Stimulated activated CD4-positive, alpha-beta T cell treated with anti-CD3 and anti-CD28 coated beads, Interleukin-1b, Interleukin-23, amount 100 ng/mL, for 48 hours (primary cell): ENCODE measurements around the gene SYT7.

ENCODE experiments used
- DNase-seq: peaks from one replicate; pipeline ENCODE4 v3.0.0-alpha.2; 2020

SYT7 gene

DNA sequence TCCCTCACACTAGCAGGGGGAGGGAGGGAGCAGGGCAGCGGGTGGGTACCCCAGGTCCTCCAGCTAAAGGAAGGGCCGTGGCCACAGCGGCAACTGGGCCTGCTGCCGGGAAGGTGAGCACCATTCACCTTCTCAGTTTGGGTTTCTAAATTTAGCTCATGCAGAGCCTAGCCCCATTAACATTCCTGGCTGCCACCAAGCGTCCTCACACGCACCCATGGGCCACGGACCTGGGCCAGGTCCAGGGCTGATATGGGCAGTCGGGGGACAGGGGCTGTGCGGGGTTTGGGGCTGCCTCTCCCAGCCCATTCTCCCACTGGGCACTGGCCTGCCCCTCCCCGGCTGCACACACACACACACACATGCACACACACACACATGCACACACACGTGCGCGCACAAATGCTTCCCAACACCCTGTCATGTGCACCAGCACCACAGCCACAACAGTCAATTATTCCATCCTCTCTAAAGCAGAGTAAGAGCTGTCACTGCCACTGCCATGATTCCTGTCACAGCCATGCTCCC is 28.7 kb downstream of the SYT7 start:
- no peak for DNase-seq

- DNase-seq: no peak
Measured at GRCh38 chr11:61551634-61552033, 29.2 kb downstream of the SYT7 start.

- no peak for DNase-seq
Measured at GRCh38 chr11:61550665-61551227, 30.1 kb downstream of the SYT7 start.

- DNase-seq: no peak
Measured at GRCh38 chr11:61549662-61550568, 31.0 kb downstream of the SYT7 start.

DNA sequence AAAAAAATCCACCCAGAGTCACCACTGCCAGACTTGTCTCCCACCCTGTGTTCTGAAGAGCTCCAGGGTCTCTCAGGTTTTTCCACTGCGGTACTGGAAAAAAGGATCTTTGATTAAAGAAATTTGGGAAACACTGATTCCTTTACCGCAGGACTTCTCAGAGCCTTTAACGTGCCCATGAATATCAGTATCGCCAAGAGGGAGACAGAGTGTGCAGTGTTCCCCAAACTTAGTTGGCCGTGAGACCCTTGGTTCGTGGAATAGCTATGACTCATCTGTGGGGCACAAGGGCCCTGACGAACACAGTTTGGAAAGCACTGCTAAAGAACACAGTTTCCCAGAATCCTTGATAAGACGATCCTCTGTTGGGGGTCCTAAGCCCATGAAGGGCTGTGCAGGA is 31.7 kb downstream of the SYT7 start:
- DNase-seq: no peak

GRCh38 chr11:61547246-61547645 is 33.6 kb downstream of the SYT7 start:
- DNase-seq: no peak

DNA sequence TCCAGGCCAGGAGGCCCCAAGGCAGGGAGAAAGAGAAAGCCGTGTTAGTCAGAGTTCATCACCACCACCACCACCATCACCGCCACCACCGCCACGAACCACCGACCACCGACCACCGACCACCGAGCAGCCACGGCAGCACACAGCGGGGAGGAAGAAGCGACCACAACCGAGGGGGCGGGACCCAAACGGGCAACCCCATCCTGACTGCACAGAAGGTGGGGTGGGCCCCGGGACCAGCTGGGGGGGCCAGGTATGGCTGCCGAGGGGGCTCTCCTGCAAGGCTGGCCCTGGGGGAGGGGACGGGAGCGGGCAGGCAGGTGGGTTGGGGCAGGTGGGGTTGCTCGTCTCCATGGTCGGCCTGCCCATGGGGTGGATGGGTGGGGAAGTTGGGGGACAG is 34.2 kb downstream of the SYT7 start:
- no peak for DNase-seq

DNA sequence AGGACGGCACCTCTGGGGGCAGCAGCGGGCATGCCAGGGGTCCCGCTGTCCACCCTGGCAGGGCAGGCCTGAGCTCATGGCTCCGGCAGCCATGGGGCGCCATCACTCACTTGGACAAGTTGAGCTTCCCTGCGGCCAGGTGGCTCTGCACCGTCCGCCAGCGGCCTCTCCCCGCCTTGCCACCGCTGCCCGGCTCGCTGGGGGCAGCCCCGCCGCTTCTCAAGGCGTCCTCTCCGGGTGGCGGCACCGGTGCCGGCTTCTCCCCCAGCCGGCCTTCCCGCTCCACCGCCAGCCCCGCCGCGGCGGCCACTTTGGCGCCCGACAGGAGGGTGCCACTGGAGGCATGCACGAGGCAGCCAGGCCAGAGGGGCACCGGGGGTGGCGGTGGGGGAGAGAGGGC is 35.0 kb downstream of the SYT7 start:
- no peak for DNase-seq

DNA sequence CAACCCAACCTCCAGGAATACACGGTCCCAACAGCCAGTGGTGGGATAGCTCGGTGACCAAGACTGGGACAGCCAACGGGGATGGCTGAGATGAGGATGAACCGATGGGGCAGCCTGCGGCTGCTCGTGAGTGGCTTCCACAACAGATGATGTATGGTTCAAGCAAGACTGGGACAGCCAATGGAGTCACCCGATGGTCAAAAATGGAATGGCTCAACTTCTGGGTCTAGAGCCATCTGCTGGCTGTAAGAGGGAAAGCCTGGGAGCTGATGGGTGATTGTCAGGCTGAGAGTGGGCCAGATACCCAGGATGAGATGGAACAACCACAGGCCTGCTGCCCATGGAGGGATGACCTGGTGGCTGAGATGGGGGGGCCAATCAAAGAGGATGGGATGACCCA is 35.5 kb downstream of the SYT7 start:
- DNase-seq: no peak

GRCh38 chr11:61544466-61544865 is 36.4 kb downstream of the SYT7 start:
- no peak for DNase-seq

DNA sequence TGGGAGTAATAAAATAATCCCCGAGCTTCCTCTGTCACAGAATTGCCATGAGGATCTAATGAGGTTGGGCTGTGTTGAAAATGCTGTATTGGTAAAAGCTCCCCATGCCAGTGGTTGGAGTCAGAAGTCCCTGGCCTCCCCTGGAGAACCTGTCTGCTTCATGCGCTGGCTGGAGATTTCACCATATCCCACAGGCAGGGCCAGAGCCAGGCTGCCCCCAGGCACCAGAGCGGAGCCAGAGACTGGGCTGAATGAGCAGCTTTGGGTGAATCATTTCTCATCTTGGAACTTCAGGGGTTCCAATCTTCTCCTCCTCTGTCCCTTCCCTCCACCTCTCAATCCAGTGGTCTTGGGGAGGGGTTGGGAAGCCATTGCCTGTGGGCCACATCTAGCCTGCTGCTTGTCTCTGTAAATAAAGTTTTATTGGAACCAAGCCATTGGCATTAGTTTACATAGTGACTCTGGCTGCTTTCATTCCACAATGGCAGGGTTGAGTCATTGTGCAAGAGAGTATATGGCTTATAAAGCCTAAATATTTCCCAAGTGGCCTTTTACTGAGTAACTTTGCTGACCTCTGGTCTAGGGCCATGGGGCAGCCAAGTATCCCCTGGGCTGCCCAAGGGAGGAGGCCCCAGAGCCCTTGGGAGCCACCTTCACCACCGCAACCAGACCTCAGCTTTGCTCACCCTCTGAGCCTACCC is 37.1 kb downstream of the SYT7 start:
- DNase-seq: no peak

GRCh38 chr11:61542705-61543104 is 38.2 kb downstream of the SYT7 start:
- DNase-seq: no peak

DNA sequence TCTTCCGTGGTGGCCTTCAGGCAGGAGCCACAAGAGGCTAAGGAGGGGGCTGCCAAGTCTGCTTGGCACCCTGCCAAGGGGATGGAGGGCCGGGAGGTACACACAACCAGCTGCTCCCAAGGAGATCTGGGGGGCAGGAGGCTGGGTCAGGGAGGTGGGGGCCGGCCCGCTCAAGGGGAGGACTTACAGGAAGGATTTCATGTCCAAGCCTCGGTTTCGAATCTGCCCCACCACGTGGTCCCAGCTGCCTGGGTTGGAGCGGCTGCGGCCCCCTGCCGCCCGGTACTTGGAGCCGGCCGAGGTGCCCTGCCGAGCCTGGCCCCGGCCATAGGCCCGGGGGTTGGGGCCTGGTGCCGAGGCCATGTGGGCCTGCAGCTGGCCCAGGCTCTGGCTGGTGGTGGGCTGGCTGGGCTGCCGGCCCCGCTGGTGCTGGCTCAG is 38.8 kb downstream of the SYT7 start:
- no peak for DNase-seq

DNA sequence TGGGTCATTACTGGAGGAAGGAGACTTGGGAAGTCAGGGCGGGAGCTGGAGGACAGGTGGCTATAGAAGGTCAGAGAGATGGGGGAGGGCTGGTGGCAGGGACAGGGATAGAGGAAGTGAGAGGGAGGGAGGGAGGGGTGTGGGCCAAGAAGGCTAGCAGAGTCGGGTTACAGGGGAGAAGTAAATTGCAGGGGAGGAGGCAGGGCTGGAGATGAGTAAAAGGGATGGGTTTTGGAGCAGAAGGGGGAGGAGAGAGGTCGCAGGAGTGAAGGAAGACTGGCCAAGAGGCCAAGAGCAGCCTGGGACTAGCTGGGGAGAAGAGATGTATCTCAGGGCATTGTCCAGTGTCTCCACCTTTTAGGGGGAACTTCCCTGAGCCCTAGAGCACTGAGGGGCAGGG is 39.3 kb downstream of the SYT7 start:
- no peak for DNase-seq

GRCh38 chr11:61540528-61540927 is 40.3 kb downstream of the SYT7 start:
- no peak for DNase-seq

- no peak for DNase-seq
Measured at GRCh38 chr11:61539831-61540357, 41.0 kb downstream of the SYT7 start.

GRCh38 chr11:61539006-61539405 is 41.9 kb downstream of the SYT7 start:
- DNase-seq: no peak

GRCh38 chr11:61538636-61538961 is 42.3 kb downstream of the SYT7 start:
- no peak for DNase-seq

DNA sequence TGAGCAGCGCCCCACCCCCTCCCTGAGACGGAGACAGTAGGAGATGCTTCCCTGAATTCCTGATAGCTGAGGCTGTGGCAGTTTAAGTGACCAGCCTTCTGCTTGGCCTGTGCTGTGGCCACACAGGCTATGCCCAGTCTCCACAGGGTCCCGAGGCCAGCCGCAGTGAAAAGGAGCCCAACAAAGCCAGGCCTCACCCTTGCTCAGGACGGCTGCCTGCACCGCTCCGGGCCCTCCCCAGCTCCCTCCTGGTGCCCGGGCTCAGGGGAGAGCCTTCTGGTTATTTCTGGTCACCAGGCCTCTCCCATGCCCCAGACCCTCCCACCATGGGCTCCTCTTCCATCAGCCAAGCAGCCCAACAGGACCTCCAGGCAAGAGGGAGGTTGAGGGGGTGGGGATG is 43.5 kb downstream of the SYT7 start:
- no peak for DNase-seq

GRCh38 chr11:61536676-61537270 is 44.1 kb downstream of the SYT7 start:
- DNase-seq: no peak

DNA sequence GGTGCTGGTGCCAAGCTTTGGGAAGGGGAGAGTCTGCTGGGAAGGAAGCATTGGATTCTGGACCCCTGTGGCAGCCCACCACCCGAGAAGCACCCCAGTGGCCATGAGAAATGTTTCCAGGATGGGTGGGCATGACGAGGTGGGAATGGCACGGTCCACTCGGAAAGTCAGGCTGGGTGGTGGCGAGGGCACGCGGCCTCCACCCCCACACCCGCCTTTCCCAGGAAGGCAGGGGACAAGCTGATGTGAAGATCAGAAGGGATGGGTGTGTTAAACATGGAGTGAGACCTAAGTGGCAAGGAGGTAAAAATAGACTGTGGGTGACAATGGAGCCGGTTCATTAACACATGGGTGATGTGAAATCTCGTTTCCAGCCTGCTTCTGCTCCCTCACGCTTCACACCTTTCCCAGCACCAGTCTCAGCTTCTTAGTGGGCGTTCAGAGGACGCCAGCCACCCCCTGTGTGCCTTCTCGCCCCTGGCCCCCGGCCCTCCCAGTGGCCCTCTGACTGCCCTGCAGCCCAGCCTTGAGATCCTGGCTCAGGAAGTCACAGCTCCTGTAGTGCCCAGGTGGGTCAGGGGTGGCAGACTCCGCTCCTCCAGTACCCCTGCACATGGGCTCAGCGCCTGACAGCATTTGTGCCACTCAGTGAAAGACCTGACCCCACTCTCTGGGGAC is 44.7 kb downstream of the SYT7 start:
- DNase-seq: no peak
